ENCODE measurements around the gene OLFML2A. TPM values are rescaled to one million over a fixed set of nuclear protein-coding genes. Genes with fewer than 3 reads are reported as not detected.

OLFML2A gene
- total RNA-seq, 4 donors from 2014 or later: 39.0 to 98.9 (median 60.3) TPM

- Histone ChIP-seq H3K4me1 (peaks cover 14 to 21% (median 20%) of the 10 kb centered on the region in 4 donors), H3K9me3 (peaks cover 0 to 6% (median 0%) of the 10 kb centered on the region in 4 donors), H3K27ac (replicated peaks in 1 of 4) (no peak overlapping the region), H3K4me3 (no peak overlapping the region), H3K27me3 (no peaks in the 10 kb centered on the region), H3K36me3 (no peaks in the 10 kb centered on the region)
- TF ChIP-seq POLR2AphosphoS5 (IDR thresholded peaks at IDR 0.05): no peak
- no peak for TF ChIP-seq CTCF (IDR thresholded peaks at IDR 0.05)
- no peak for TF ChIP-seq POLR2A (IDR thresholded peaks at IDR 0.05; ENCODE audit: low read depth)
- no peak for TF ChIP-seq EP300 (IDR thresholded peaks at IDR 0.05)
- DNase-seq (ENCODE audit: extremely low spot score): no peak
- intact Hi-C loops (cut with DNase I): no loop called here
- 37% methylated on average over 2 of the region's 2 CpGs for WGBS
Measured at GRCh38 chr9:124828489-124829333, 51.8 kb downstream of the OLFML2A start.

DNA sequence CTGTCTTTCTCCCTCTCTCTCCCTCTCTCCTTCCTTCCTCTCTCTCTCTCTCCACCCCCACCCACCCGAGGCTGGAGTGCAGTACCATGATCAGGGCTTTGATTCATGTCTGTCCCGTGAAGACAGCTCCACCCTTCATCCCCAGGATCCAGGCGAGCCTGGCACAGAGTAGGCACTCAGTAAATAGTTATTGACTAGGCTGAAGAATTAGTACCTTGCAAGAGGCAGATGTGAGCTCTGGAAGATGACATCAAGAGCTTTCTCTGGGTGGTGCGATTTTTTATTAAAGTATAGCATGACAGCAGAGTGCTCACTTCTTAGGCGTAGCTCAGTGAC lies 52.4 kb downstream of the OLFML2A start:
- no peak overlapping the region for H3K4me3 ChIP-seq
- intact Hi-C loops (cut with DNase I): no loop called here
- H3K36me3 ChIP-seq: no peaks in the 10 kb centered on the region
- H3K9me3 ChIP-seq: peaks cover 0 to 6% (median 0%) of the 10 kb centered on the region in 4 donors
- no peak overlapping the region for H3K27ac ChIP-seq (replicated peaks in 1 of 4)
- TF ChIP-seq CTCF (IDR thresholded peaks at IDR 0.05): no peak
- no peak for TF ChIP-seq EP300 (IDR thresholded peaks at IDR 0.05)
- TF ChIP-seq POLR2AphosphoS5 (IDR thresholded peaks at IDR 0.05): no peak
- TF ChIP-seq POLR2A (IDR thresholded peaks at IDR 0.05; ENCODE audit: low read depth): no peak
- no peaks in the 10 kb centered on the region for H3K27me3 ChIP-seq
- no peak for DNase-seq (ENCODE audit: extremely low spot score)
- WGBS: 46% methylated on average over 5 of the region's 5 CpGs
- peaks cover 15 to 26% (median 26%) of the 10 kb centered on the region in 4 donors for H3K4me1 ChIP-seq

DNA sequence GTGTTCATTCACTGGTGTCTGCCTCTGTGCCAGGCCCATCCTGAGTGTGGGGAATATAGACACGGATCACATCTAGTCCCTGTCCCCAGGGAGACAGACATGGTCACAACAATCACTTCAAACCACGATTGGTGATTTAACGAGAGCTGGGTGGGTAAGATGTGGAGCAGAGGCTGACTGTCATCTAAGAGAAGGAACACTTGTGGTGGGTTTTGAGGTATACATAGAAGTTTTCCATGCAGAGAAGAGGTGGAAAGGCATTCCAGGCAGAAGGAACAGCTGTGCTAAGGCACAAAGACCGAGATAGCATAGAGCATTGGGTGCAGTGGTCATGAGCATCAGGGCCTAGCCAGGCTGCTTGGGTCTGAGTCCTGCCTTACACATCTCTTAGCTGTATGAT lies 53.7 kb downstream of the OLFML2A start:
- DNase-seq (ENCODE audit: extremely low spot score): no peak
- Histone ChIP-seq H3K36me3 (no peaks in the 10 kb centered on the region), H3K27me3 (no peaks in the 10 kb centered on the region), H3K4me3 (no peak overlapping the region), H3K27ac (replicated peaks in 1 of 4) (no peak overlapping the region), H3K9me3 (no peaks in the 10 kb centered on the region), H3K4me1 (peaks cover 28 to 39% (median 39%) of the 10 kb centered on the region in 4 donors)
- TF ChIP-seq EP300 (IDR thresholded peaks at IDR 0.05) (no peak), POLR2A (IDR thresholded peaks at IDR 0.05; ENCODE audit: low read depth) (no peak), CTCF (IDR thresholded peaks at IDR 0.05) (no peak), POLR2AphosphoS5 (IDR thresholded peaks at IDR 0.05) (no peak)
- intact Hi-C loops (cut with DNase I): no loop called here
- WGBS: 71% methylated on average over 4 of the region's 4 CpGs

GRCh38 chr9:124831642-124832364 lies 54.9 kb downstream of the OLFML2A start:
- 78% methylated on average over 6 of the region's 9 CpGs for WGBS
- Histone ChIP-seq H3K9me3 (no peaks in the 10 kb centered on the region), H3K4me3 (no peak overlapping the region), H3K27ac (replicated peaks in 1 of 4) (peak overlapping the region; percentile 2 to 83 (median 75)), H3K27me3 (no peaks in the 10 kb centered on the region), H3K4me1 (peaks cover 33 to 49% (median 47%) of the 10 kb centered on the region in 4 donors), H3K36me3 (no peaks in the 10 kb centered on the region)
- no peak for TF ChIP-seq POLR2A (IDR thresholded peaks at IDR 0.05; ENCODE audit: low read depth)
- TF ChIP-seq POLR2AphosphoS5 (IDR thresholded peaks at IDR 0.05): peak in 1 of 2 donors; percentile 18
- no peak for TF ChIP-seq CTCF (IDR thresholded peaks at IDR 0.05)
- intact Hi-C loops (cut with DNase I): no loop called here
- DNase-seq (ENCODE audit: extremely low spot score): no peak

Measured in esophagus muscularis mucosa (tissue), 4 donors.